ENCODE results near the gene YPEL1. TPM values are rescaled to one million over a fixed set of nuclear protein-coding genes. Genes with fewer than 3 reads are reported as not detected.

The YPEL1 gene
- total and polyA plus RNA-seq, 2 of the 13 experiments (the other 11 are each of a cell fraction or from before 2014, with no cell fraction given), result 0.33 to 2.5 TPM

DNA sequence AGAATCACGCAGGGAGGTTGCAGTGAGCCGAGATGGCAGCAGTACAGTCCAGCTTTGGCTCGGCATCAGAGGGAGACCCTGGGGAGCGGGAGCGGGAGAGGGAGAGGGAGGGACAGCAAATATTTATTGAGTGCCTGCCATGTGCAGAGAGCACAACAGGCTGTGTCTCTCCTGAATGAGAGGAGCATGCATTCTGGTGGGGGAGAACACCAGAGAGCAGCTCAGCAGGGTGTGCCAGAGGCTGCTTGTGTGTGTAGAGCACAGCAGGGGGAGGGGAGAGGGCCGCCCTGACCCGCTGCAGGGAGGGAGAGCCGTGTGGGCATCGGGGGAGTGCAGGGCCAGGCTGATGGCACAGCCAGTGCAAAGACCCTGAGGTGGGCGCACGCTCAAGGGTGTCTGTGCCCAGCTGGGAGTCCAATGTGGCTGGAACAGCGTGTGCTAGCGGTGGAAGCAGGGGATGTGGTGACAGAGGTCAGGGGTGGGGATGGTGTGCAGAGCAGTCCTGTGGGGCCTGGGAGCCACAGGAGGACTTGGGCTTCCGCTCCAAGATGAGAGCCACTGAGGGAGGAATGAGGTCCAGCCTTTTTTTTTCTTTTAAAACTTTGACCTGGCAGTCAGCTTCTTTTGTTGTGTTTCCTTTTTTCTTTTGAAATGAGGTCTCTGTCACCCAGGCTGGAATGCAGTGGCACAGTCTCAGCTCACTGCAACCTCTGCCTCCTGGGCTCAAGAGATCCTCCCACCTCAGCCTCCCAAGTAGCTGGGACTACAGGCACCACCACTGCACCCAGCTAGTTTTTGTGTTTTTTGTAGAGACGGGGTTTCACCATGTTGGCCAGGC, 57.8 kb downstream of the YPEL1 start (continued):
- TF ChIP-seq, protein P1, sequence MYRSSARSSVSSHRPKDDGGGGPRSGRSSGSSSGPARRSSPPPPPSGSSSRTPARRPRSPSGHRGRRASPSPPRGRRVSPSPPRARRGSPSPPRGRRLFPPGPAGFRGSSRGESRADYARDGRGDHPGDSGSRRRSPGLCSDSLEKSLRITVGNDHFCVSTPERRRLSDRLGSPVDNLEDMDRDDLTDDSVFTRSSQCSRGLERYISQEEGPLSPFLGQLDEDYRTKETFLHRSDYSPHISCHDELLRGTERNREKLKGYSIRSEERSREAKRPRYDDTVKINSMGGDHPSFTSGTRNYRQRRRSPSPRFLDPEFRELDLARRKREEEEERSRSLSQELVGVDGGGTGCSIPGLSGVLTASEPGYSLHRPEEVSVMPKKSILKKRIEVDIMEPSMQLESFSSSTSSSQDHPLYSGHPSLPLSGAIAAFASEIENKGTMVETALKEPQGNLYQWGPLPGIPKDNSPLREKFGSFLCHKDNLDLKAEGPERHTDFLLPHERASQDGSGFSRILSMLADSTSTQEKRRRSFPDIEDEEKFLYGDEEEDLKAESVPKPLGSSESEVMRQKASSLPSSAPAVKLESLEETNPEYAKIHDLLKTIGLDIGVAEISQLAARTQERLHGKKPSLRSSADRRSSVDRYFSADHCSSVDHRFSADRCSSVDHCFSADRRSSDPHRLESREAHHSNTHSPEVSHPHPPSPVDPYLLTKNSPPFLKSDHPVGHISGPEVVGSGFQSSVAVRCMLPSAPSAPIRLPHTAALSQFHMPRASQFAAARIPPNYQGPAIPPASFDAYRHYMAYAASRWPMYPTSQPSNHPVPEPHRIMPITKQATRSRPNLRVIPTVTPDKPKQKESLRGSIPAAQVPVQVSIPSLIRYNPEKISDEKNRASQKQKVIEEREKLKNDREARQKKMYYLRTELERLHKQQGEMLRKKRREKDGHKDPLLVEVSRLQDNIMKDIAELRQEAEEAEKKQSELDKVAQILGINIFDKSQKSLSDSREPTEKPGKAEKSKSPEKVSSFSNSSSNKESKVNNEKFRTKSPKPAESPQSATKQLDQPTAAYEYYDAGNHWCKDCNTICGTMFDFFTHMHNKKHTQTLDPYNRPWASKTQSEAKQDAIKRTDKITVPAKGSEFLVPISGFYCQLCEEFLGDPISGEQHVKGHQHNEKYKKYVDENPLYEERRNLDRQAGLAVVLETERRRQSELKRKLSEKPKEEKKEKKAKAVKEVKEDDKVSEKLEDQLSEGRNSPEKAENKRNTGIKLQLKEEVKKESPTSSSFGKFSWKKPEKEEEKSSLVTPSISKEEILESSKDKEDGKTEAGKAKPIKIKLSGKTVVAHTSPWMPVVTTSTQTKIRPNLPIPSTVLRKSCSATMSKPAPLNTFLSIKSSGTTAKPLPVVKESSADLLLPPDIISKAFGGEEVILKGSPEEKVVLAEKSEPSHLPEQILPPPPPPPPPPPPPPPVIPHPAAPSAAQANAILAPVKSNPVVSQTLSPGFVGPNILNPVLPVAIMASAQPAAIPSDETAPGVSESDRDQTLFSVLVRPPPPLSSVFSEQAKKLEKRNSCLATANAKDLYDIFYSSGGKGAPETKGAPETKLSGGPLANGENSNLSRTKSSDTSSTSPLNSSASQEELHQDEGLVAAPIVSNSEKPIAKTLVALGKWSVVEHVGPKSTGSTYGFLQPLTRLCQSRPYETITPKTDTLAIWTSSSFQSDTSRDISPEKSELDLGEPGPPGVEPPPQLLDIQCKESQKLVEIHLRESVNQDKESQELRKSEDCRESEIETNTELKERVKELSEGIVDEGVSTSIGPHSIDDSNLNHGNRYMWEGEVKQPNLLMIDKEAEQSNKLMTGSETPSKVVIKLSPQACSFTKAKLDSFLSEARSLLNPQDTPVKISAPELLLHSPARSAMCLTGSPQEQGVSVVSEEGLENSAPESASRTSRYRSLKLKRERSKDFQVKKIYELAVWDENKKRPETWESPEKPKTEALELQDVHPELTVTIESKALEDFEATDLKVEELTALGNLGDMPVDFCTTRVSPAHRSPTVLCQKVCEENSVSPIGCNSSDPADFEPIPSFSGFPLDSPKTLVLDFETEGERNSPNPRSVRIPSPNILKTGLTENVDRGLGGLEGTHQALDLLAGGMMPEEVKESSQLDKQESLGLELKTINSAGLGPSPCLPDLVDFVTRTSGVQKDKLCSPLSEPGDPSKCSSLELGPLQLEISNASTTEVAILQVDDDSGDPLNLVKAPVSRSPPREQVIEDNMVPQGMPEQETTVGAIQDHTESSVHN (CRISPR knock-in tag; IDR thresholded peaks at IDR 0.05), result no peak
- TF ChIP-seq, protein P2, sequence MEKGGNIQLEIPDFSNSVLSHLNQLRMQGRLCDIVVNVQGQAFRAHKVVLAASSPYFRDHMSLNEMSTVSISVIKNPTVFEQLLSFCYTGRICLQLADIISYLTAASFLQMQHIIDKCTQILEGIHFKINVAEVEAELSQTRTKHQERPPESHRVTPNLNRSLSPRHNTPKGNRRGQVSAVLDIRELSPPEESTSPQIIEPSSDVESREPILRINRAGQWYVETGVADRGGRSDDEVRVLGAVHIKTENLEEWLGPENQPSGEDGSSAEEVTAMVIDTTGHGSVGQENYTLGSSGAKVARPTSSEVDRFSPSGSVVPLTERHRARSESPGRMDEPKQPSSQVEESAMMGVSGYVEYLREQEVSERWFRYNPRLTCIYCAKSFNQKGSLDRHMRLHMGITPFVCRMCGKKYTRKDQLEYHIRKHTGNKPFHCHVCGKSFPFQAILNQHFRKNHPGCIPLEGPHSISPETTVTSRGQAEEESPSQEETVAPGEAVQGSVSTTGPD (CRISPR knock-in tag; IDR thresholded peaks at IDR 0.05), result no peak
- TF ChIP-seq YEATS4 (CRISPR knock-in tag; IDR thresholded peaks at IDR 0.05; ENCODE audit: borderline replicate concordance), result peak; percentile 44; the same call in 1 of the 2 replicates
- no peak for TF ChIP-seq TSC22D2 (CRISPR knock-in tag; IDR thresholded peaks at IDR 0.05; ENCODE audit: borderline replicate concordance)
- no peak for TF ChIP-seq ZFP36L1 (CRISPR knock-in tag; IDR thresholded peaks at IDR 0.05)
- TF ChIP-seq TGIF2 (CRISPR knock-in tag; IDR thresholded peaks at IDR 0.05), result 0 out of 2 replicates have a peak, but pooled peaks have one; percentile 30
- TF ChIP-seq, protein P3, sequence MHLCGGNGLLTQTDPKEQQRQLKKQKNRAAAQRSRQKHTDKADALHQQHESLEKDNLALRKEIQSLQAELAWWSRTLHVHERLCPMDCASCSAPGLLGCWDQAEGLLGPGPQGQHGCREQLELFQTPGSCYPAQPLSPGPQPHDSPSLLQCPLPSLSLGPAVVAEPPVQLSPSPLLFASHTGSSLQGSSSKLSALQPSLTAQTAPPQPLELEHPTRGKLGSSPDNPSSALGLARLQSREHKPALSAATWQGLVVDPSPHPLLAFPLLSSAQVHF (CRISPR knock-in tag; IDR thresholded peaks at IDR 0.05), result no peak
- TF ChIP-seq, protein P4, sequence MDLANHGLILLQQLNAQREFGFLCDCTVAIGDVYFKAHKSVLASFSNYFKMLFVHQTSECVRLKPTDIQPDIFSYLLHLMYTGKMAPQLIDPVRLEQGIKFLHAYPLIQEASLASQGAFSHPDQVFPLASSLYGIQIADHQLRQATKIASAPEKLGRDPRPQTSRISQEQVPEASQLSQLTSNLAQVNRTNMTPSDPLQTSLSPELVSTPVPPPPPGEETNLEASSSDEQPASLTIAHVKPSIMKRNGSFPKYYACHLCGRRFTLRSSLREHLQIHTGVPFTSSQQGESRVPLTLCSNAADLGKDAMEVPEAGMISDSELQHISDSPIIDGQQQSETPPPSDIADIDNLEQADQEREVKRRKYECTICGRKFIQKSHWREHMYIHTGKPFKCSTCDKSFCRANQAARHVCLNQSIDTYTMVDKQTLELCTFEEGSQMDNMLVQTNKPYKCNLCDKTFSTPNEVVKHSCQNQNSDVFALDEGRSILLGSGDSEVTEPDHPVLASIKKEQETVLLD (CRISPR knock-in tag; IDR thresholded peaks at IDR 0.05; ENCODE audit: low read depth), result no peak
- TF ChIP-seq ARID2 (CRISPR knock-in tag; IDR thresholded peaks at IDR 0.05; ENCODE audit: borderline replicate concordance), result no peak
- TF ChIP-seq RAD21 (CRISPR knock-in tag; IDR thresholded peaks at IDR 0.05), result no peak
- TF ChIP-seq IKZF4 (CRISPR knock-in tag; IDR thresholded peaks at IDR 0.05; ENCODE audit: borderline replicate concordance, low read depth, not compliant biosample characterization), result no peak
- TF ChIP-seq FOXK1 (CRISPR knock-in tag; IDR thresholded peaks at IDR 0.05; ENCODE audit: borderline replicate concordance, low read depth), result 0 out of 2 replicates have a peak, but pooled peaks have one; percentile 28

Measured in HepG2 (cell line).